NCI-H128 (cell line): ENCODE results near the gene MMD2.

Experiments used
- DNase-seq: peaks from one replicate; lab custom pipeline; 2025; ENCODE audit not compliant: unreplicated experiment; lab: John Stamatoyannopoulos, UW

MMD2 gene

DNA sequence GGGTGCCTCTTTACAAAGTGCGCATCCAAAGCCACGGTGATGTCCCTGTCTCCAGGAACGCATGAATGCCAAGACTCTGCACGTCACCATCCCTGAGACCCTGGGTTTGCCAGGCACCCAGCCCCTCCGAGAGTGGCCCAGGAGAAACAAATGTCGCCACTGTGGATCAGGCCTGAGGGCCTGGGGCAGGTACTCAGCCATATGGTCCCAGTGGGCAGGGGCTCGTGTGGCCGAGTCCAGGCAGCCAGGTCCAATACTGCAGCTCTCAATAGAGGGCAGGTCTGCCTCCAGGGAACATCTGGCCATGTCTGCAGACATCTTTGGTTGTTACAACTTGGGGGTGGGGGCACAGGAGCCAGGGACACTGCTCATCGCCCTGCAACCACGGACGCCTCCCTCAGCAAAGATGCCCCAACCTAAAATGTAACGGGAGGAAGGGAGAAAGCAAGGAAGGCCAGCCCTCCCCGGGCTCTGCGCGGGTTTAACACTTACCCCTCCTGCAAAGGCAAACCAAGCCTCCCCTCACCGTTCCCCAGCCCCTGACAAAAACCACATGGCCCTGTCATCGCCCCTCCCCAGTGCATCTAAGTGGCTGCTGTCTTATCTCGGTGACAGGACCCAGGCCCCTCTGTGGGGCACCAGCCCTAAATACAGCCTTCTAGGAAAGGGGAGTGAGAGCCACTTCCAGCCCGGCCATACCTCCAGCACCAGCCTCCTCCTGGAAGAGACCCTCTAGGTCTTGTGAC is 86.9 kb downstream of the MMD2 start:
- DNase-seq = no peak

DNA sequence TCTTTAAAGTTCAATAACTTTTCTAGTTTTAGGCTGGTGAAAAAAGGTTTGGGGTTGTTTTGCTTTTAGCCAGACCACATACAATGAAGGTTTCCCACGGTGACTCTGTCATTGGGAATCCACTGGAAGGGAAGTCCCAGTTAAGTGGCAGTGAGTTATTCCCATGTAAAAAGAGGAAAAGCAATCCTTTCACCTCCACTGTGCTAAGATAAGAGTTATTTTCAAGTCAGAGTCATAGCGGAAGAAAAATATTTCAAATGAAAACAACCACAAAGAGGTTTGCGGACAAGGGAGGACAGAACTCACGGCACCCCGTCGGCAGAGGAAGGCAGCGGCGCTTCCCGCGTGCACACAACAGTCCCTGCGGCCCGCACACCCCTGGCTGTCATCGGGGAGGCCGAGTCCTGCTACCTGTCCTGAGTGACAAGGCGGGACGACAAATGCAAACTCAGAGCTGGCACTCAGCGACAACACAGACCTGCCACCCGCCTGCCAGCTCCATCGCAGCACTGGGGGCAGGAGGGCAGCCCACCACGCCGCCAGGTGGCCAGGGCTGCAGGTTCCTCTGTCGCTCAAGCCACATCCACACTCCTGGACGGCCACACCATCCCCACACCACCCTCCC is 87.8 kb downstream of the MMD2 start:
- no peak for DNase-seq

DNA sequence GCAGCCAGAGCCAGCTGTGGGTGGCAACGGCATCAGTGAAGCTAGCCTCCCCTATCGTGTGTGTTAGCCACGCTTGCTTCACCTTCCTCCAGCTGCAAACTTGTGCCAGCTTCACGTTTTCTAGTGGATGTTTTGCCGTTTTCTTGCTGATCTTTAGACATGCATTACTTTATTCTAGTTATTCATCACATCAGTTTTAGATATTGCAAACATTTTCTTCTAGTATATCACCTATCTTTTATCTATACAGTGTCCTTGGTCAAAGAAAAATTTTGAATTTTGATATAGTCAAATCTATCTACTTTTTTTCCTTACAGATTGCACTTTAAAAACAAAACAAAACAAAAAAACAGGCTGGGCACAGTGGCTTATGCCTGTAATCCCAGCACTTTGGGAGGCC is 90.5 kb downstream of the MMD2 start:
- no peak for DNase-seq

DNA sequence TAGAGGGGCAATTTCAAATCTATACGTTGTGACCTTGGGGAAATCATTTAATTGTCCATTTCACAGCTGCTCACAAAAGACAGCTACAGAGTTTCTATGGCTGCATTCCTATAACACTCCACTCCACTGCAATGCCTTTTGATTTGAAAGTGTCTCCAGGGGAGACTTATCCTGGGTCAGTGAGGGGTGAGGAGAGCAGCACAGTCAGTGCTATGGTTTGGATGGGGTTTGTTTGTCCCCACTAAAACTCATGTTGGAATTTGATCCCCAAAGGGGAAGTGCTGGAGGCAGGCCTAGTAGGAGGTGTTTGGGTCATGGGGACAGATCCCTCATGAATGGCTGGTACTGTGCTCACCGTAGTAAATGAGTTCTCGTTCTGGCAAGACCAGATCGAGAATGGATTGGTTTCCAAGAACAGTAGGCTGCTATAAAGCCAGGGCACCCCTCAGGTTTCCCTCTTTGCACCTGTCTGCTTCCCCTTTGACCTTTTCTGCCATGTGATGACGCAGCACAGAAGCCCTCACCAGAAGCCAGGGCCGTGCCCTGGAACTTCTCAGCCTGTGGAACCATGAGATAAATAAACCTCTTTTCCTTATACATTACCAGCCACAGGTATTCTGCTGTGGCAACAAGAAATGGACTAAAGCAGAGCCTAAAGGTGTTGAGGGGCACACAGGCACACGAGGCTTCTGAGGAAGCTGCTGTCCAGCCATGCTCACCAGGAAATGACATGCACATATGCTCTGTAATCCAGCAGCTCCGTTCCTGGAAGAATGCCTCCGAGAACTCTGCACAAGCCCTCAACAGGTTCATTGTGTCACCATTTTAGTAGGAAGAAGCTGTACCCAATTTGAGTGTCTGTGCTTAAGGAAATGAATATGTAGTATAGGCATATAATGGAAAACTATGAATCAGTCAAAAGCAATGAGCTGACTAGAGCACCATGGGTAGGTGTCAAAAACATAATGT is 92.2 kb downstream of the MMD2 start:
- DNase-seq = no peak

DNA sequence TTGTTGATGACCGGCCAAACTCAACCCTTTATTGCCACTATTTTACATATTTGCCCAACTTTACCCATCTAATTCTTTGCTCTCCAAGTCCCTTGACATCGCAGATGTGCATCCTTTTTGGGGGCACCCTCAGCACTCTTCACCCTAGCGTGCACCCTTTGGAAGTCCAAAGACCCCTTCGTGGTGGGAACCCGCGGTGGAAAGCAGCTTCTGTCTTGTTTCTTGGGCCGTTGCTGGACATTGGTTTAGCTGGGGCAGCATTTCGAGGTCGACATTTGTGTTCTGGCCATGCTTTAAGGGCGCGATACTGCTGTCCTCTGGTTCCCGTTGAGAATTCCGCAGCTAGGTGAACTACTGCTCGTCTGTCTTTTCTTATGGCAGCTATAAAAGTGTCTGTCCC is 96.8 kb downstream of the MMD2 start:
- DNase-seq = no peak

DNA sequence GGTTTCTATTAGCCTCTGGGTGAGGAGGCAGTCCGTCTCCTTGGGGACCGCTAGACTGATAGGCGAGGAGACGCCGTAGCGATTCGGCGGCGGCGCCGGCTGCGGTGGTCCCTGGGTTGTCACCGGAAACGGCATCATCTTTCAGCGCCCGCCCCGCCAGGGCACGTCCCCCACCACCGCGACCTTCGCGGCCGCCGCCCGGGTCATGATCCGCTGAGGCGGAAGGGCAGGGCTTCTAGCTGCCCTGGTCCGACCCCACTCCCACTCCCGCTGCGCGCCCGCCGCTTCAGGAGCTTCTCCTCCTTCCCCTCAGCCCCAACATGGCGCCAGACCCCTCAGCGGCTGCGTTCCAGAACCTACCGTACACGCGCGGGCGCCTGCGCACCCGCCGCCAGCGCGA is 97.3 kb downstream of the MMD2 start, which contains the start of gene PAPOLB:
Gene PAPOLB (minus strand): TSS at position 358 of the 400 bp plus-strand sequence. CDS start 220 bp downstream, at position 138.
- DNase-seq = no peak

DNA sequence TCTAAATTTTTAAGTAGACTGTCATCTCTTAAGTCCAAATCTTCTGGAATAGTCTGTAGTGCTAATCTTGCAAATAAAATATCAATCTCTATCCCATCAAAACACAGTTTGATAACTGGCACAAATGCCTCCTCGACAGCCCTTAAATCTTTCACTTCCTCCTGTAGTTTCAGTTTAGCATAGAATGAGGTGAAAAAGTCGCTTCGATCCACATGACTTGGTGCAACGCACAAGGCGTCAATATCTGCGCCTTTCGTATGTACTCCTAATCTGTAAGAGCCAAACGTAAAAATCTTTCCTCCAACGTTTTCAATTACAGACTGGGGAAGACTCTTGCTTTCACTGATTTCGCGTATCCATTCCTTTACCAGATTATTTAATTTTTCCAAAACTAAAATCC is 97.8 kb downstream of the MMD2 start:
- no peak for DNase-seq

DNA sequence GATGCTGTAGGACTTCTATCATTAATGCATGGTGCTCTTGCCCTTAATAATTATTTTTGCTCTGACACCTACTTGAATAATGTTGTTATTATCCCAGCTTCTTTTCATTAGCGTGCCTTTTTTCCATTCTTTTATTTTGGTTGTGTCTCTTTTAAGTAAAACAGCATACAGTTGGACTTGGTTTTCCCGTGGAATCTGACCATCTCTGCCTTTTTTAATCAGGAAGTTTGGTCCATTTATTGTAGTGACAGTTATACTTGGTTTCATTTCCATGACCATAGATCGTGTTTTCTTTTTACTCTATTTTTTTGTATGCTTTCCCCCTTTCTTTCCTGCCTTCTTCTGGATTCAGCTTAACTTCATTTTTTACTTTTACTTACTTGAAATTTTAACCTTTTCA is 101.8 kb downstream of the MMD2 start:
- no peak for DNase-seq

DNA sequence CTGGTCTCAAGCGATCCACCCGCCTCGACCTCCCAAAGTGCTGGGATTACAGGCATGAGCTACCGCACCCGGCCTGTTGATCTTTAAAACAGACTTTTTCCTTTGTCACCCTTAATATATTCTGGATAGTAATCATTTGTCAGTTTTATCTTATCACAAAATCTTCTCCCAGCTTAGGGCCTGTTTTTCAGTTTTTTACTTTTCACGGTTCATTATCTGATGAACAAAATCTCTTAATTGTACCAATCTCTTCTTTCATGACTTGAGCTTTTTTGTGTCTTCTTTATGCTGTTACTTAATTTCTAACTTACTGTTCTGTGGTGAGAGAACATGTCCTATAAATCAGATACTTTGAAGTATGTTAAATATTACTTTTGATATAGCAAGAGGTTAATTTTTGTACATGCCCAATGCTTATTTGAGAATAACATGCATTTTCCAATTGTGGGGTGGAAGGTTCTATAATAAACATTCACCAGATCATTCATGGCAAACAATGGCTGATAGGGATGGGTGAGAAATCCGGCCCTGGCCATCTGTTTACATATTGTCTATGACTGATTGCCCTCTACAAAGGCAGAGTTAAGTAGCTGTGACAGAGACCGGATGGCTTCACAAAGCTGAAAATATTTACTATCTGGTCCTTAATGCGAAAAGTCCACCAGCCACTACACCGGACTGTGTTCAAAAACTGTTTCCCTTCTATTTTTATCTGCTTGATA is 102.5 kb downstream of the MMD2 start:
- DNase-seq = no peak
